WTC11 (cell line): ENCODE data around the gene NRP2.

ENCODE experiments used
- IRF1 ChIP-seq: sonication (generic); formaldehyde crosslinking; IDR thresholded peaks from 2 replicates; pipeline ENCODE4 v1.8.0; 2023; ENCODE audit warnings: missing genetic modification reagents
- IRF2 ChIP-seq: sonication (generic); formaldehyde crosslinking; IDR thresholded peaks from 2 replicates; pipeline ENCODE4 v1.8.0; 2022; ENCODE audit warnings: low read depth, missing genetic modification reagents, borderline replicate concordance

DNA sequence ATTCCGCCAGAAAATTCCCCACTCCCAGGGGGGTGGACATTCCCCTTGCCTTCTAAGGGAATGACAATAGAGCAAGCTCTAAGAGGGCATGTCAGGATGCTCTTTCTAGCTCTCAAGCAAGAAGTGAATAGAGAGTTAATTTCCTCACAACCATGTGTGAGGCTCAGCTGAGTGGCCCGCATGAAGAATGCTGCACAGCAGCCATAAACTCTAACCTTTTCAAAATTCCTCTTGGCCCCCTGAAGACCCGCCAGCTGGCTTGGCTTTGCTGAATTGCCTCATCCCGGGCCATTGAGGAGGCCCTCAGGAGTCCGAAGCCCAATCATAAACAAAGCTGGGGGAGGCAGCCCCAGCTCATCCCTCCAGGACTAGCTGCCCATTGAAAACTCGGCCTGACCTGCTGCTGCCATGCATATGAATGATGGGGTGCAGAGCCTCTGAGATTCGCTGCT is 38.2 kb downstream of the NRP2 start:
- TF ChIP-seq IRF1 (CRISPR knock-in tag) (no peak), IRF2 (no peak)
